H1 (cell line): ENCODE measurements around the gene GH1. TPM values are rescaled to one million over a fixed set of nuclear protein-coding genes. Genes with fewer than 3 reads are reported as not detected.

ENCODE experiments used
- CREB1 ChIP-seq: IDR thresholded peaks from 2 replicates; pipeline ENCODE4 v1.6.1; 2012; ENCODE audit warnings: inconsistent platforms
- EZH2 ChIP-seq: fragments of 200-600 bp; sonication (generic); IDR thresholded peaks from 2 replicates; pipeline ENCODE4 v1.7.1; 2012; ENCODE audit warnings: low read depth, mild to moderate bottlenecking, moderate library complexity, low read length, inconsistent platforms; ENCODE audit not compliant: severe bottlenecking
- NANOG ChIP-seq: IDR thresholded peaks from 2 replicates; pipeline ENCODE4 v1.6.1; 2011; ENCODE audit warnings: low read length, low read depth, mild to moderate bottlenecking, inconsistent platforms; ENCODE audit not compliant: insufficient read depth, poor library complexity, severe bottlenecking
- RXRA ChIP-seq: IDR thresholded peaks from 2 replicates; pipeline ENCODE4 v1.6.1; 2011; ENCODE audit warnings: low read depth, mild to moderate bottlenecking, low read length, moderate library complexity; ENCODE audit not compliant: insufficient read depth
- SIN3A ChIP-seq, 2 experiments: IDR thresholded peaks in 1 of 2; conservative IDR thresholded peaks in 1 of 2; 2 replicates each; pipeline ENCODE4 v1.6.1; 2011 to 2012; ENCODE audit warnings: low read length in 2 of 2, improper control_type of control experiment in 1 of 2, low read depth in 1 of 2, mild to moderate bottlenecking in 1 of 2
- SP4 ChIP-seq: IDR thresholded peaks from 2 replicates; pipeline ENCODE4 v1.6.1; 2012; ENCODE audit warnings: low read length, inconsistent platforms
- TAF7 ChIP-seq: optimal IDR thresholded peaks from 2 replicates; pipeline ENCODE3; 2011; ENCODE audit warnings: low read depth, mild to moderate bottlenecking, inconsistent platforms, low read length, moderate library complexity, borderline replicate concordance
- TCF12 ChIP-seq: IDR thresholded peaks from 2 replicates; pipeline ENCODE4 v1.6.1; 2011; ENCODE audit warnings: low read depth, mild to moderate bottlenecking, low read length
- YY1 ChIP-seq: IDR thresholded peaks from 2 replicates; pipeline ENCODE4 v1.6.1; 2011; ENCODE audit warnings: low read depth, mild to moderate bottlenecking, low read length
- polyA plus RNA-seq, 7 experiments: library from polyadenylated mRNA; depleted of rRNA in 3 of 7; stranded (reverse) in 5 of 7; unstranded in 2 of 7; fragments of >200 nt in 5 of 7; fragments of 200-250 nt in 2 of 7; gene quantifications; 1 replicate in 5 of 7; 2 replicates in 1 of 7; 4 replicates in 1 of 7; pipeline versions ENCODE4 v1.2.1 to v1.2.3, GENCODE V29; 2011 to 2013; ENCODE audit warnings: missing spikeins in 2 of 7, mixed read lengths in 2 of 7
- total RNA-seq: library from RNA; stranded (reverse); fragmentation: NEBNext Ultra II Directional; extraction: Animal tissue kit (Norgen Biotek cat#: 25700); gene quantifications from 2 replicates; pipeline ENCODE4 v1.2.1, GENCODE V29; 2021
- TF ChIP-seq, protein P1 (sequence below): fragments of 300-600 bp; sonication (generic); IDR thresholded peaks from 2 replicates; pipeline ENCODE4 v1.7.1; 2012; ENCODE audit warnings: low read length, moderate library complexity, mild to moderate bottlenecking, inconsistent platforms; ENCODE audit not compliant: insufficient replicate concordance

GH1 gene
- total and polyA plus RNA-seq, 2 of the 8 experiments (the other 6 are each of a cell fraction or from before 2014, with no cell fraction given) = 0.41 TPM; not detected in 1

DNA sequence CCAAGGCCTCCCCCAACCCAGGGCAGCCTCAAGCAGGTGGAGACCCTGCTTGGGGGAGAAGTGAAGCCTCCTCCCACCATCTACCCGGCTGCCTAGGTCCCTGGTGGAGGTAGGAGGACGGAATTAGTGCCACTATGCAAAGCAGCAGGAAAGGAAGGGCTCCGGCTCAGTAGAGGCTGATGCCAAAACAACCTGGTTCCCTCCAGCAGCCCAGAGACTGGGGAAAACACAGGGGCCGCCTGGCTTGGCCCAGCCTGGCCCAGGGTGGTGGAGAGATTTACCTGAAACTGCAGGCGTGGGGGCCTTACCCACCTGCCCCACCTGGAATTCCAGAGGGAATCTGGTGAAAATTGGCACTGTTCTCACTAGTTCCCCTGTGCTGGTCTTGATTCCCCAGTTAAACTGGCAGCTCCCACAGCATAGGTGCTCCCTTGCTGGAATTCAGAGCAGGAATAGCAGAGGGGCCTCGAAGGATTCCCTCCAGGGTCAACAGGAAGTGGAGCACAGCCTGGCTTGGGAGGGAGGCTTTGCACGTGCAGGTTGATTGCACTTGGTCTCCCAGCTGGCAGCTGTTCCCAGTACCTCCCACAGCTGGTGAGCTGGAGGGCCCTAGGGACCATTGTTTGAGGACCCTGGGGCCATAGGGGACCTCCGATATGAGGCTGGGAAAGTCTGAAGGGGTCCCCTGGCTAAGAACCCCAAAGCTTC is 9.0 kb upstream of the GH1 start (continued):
- TF ChIP-seq, protein P1, sequence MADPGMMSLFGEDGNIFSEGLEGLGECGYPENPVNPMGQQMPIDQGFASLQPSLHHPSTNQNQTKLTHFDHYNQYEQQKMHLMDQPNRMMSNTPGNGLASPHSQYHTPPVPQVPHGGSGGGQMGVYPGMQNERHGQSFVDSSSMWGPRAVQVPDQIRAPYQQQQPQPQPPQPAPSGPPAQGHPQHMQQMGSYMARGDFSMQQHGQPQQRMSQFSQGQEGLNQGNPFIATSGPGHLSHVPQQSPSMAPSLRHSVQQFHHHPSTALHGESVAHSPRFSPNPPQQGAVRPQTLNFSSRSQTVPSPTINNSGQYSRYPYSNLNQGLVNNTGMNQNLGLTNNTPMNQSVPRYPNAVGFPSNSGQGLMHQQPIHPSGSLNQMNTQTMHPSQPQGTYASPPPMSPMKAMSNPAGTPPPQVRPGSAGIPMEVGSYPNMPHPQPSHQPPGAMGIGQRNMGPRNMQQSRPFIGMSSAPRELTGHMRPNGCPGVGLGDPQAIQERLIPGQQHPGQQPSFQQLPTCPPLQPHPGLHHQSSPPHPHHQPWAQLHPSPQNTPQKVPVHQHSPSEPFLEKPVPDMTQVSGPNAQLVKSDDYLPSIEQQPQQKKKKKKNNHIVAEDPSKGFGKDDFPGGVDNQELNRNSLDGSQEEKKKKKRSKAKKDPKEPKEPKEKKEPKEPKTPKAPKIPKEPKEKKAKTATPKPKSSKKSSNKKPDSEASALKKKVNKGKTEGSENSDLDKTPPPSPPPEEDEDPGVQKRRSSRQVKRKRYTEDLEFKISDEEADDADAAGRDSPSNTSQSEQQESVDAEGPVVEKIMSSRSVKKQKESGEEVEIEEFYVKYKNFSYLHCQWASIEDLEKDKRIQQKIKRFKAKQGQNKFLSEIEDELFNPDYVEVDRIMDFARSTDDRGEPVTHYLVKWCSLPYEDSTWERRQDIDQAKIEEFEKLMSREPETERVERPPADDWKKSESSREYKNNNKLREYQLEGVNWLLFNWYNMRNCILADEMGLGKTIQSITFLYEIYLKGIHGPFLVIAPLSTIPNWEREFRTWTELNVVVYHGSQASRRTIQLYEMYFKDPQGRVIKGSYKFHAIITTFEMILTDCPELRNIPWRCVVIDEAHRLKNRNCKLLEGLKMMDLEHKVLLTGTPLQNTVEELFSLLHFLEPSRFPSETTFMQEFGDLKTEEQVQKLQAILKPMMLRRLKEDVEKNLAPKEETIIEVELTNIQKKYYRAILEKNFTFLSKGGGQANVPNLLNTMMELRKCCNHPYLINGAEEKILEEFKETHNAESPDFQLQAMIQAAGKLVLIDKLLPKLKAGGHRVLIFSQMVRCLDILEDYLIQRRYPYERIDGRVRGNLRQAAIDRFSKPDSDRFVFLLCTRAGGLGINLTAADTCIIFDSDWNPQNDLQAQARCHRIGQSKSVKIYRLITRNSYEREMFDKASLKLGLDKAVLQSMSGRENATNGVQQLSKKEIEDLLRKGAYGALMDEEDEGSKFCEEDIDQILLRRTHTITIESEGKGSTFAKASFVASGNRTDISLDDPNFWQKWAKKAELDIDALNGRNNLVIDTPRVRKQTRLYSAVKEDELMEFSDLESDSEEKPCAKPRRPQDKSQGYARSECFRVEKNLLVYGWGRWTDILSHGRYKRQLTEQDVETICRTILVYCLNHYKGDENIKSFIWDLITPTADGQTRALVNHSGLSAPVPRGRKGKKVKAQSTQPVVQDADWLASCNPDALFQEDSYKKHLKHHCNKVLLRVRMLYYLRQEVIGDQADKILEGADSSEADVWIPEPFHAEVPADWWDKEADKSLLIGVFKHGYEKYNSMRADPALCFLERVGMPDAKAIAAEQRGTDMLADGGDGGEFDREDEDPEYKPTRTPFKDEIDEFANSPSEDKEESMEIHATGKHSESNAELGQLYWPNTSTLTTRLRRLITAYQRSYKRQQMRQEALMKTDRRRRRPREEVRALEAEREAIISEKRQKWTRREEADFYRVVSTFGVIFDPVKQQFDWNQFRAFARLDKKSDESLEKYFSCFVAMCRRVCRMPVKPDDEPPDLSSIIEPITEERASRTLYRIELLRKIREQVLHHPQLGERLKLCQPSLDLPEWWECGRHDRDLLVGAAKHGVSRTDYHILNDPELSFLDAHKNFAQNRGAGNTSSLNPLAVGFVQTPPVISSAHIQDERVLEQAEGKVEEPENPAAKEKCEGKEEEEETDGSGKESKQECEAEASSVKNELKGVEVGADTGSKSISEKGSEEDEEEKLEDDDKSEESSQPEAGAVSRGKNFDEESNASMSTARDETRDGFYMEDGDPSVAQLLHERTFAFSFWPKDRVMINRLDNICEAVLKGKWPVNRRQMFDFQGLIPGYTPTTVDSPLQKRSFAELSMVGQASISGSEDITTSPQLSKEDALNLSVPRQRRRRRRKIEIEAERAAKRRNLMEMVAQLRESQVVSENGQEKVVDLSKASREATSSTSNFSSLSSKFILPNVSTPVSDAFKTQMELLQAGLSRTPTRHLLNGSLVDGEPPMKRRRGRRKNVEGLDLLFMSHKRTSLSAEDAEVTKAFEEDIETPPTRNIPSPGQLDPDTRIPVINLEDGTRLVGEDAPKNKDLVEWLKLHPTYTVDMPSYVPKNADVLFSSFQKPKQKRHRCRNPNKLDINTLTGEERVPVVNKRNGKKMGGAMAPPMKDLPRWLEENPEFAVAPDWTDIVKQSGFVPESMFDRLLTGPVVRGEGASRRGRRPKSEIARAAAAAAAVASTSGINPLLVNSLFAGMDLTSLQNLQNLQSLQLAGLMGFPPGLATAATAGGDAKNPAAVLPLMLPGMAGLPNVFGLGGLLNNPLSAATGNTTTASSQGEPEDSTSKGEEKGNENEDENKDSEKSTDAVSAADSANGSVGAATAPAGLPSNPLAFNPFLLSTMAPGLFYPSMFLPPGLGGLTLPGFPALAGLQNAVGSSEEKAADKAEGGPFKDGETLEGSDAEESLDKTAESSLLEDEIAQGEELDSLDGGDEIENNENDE = no peak
- TF ChIP-seq RXRA (no peak), TCF12 (no peak), EZH2 (no peak), NANOG (no peak), SIN3A (conservative IDR thresholded peaks at IDR 0.05 in 1 of 2, IDR thresholded peaks at IDR 0.05 in 1 of 2; ENCODE audit: low read depth in 1 of 2, low read length in 2 of 2) (no peak), CREB1 (no peak), SP4 (no peak), YY1 (no peak), TAF7 (no peak)
